Kidney (tissue), 14 donors: ENCODE results near the gene PGM1. TPM values are rescaled to one million over a fixed set of nuclear protein-coding genes. Genes with fewer than 3 reads are reported as not detected.

Experiments
- DNase-seq, 5 donors: peaks; one replicate each; pipeline ENCODE4 v3.0.0-alpha.2; 2013 to 2020
- FAIRE-seq: peaks from 2 replicates; lab custom pipeline; 2012; peaks lifted over from hg19 to GRCh38; lab: Jason Lieb, UNC
- H3K27ac ChIP-seq, 2 donors: one replicate each; pipeline ENCODE4 v1.7.0; 2013; ENCODE audit warnings: low read depth in 2 of 2, low read length in 2 of 2, inconsistent platforms in 1 of 2
- H3K27me3 ChIP-seq: one replicate; pipeline ENCODE4 v1.7.1; 2013; ENCODE audit warnings: low read length, inconsistent platforms; ENCODE audit not compliant: control insufficient read depth, insufficient read depth
- H3K36me3 ChIP-seq, 3 donors: one replicate each; pipeline versions ENCODE4 v1.7.0 to v1.7.1; 2013; ENCODE audit warnings: low read length in 3 of 3, control low read depth in 1 of 3, inconsistent platforms in 1 of 3; ENCODE audit not compliant: insufficient read depth in 3 of 3, control insufficient read depth in 2 of 3
- H3K4me1 ChIP-seq, 3 donors: one replicate each; pipeline versions ENCODE4 v1.7.0 to v1.7.1; 2013; ENCODE audit warnings: low read length in 3 of 3, inconsistent platforms in 1 of 3, low read depth in 1 of 3; ENCODE audit not compliant: control insufficient read depth in 2 of 3, insufficient read depth in 2 of 3
- H3K4me3 ChIP-seq, 3 donors: one replicate each; pipeline versions ENCODE4 v1.7.0 to v1.8.1; 2013; ENCODE audit warnings: low read length in 3 of 3, control low read depth in 1 of 3, inconsistent platforms in 1 of 3
- H3K9ac ChIP-seq, 3 donors: one replicate each; pipeline versions ENCODE4 v1.7.0 to v1.7.1; 2013; ENCODE audit warnings: low read length in 3 of 3, control low read depth in 1 of 3, inconsistent platforms in 1 of 3
- H3K9me3 ChIP-seq, 3 donors: one replicate each; pipeline versions ENCODE4 v1.7.0 to v1.7.1; 2013; ENCODE audit warnings: low read length in 3 of 3, control low read depth in 1 of 3, inconsistent platforms in 1 of 3; ENCODE audit not compliant: control insufficient read depth in 2 of 3, insufficient read depth in 1 of 3
- CTCF ChIP-seq: IDR thresholded peaks from 3 replicates; pipeline ENCODE4 v1.5.1; 2012; ENCODE audit warnings: mild to moderate bottlenecking, moderate library complexity, borderline replicate concordance; ENCODE audit not compliant: insufficient read depth; ENCODE audit errors: extremely low read depth
- intact Hi-C: fragments of 100-400 bp; cut with DNase I; formaldehyde crosslinking; loops from one replicate; pipeline ENCODE4 v1.11.1; 2022
- polyA plus RNA-seq: library from polyadenylated mRNA; stranded (reverse); fragments of 350-450 nt; fragmentation: Illumina TruSeq; extraction: RNeasy Lipid Tissue Mini Kit (QIAGEN cat#74804); gene quantifications from one replicate; pipeline ENCODE4 v1.2.3, GENCODE V29; 2014; ENCODE audit warnings: low read depth, low replicate concordance; ENCODE audit not compliant: insufficient read depth
- total RNA-seq: library from RNA; stranded (reverse); fragmentation: NEBNext Ultra II Directional; extraction: Animal tissue kit (Norgen Biotek cat#: 25700); gene quantifications from one replicate; pipeline ENCODE4 v1.2.1, GENCODE V29; 2021
- donor health status: control.
- donor health status: control.
- donor health status: control.
- donor health status: control.
- donor health status: control.
- donor health status: DM: yes; HTN: yes; CAD: no.
- donor health status: Normal renal cell carcinoma (clear cell type).

Gene PGM1
- total and polyA plus RNA-seq, 2 donors from 2014 or later: 40.3 to 59.3 TPM

GRCh38 chr1:63662056-63662836 lies 69.0 kb downstream of the PGM1 start:
- Histone ChIP-seq H3K9me3 (no peaks in the 10 kb centered on the region), H3K27ac (no peak overlapping the region), H3K36me3 (peaks cover 0 to 5% (median 2%) of the 10 kb centered on the region in 3 donors), H3K9ac (no peak overlapping the region), H3K4me1 (no peaks in the 10 kb centered on the region), H3K27me3 (no peaks in the 10 kb centered on the region), H3K4me3 (no peak overlapping the region)
- FAIRE-seq (no peak), DNase-seq (peak in 4 of 5 donors; percentile 53 to 88 (median 72))
- intact Hi-C loops: no loop called here
- TF ChIP-seq CTCF: no peak

GRCh38 chr1:63662841-63663240 lies 69.6 kb downstream of the PGM1 start:
- H3K9ac ChIP-seq: no peak overlapping the region
- no peak overlapping the region for H3K27ac ChIP-seq
- intact Hi-C loops: no loop called here
- peak in 1 of 5 donors; percentile 44 for DNase-seq
- no peak overlapping the region for H3K4me3 ChIP-seq
- H3K9me3 ChIP-seq: no peaks in the 10 kb centered on the region
- no peak for FAIRE-seq
- H3K27me3 ChIP-seq: no peaks in the 10 kb centered on the region
- H3K36me3 ChIP-seq: peaks cover 0 to 2% (median 2%) of the 10 kb centered on the region in 3 donors
- no peaks in the 10 kb centered on the region for H3K4me1 ChIP-seq
- TF ChIP-seq CTCF: no peak

- no peak overlapping the region for H3K4me3 ChIP-seq
- no peak for FAIRE-seq
- intact Hi-C loops: no loop called here
- no peak overlapping the region for H3K9ac ChIP-seq
- DNase-seq: no peak
- no peak for TF ChIP-seq CTCF
- no peaks in the 10 kb centered on the region for H3K4me1 ChIP-seq
- no peak overlapping the region for H3K27ac ChIP-seq
- no peaks in the 10 kb centered on the region for H3K9me3 ChIP-seq
- H3K36me3 ChIP-seq: peaks cover 0 to 2% (median 0%) of the 10 kb centered on the region in 3 donors
- H3K27me3 ChIP-seq: no peaks in the 10 kb centered on the region
These were observed 70.1 kb downstream of the PGM1 start for GRCh38 chr1:63663301-63663700.
